ENCODE data around the gene SLC36A2.

The SLC36A2 gene

GRCh38 chr5:151351671-151352070 is 4.3 kb upstream of the SLC36A2 start:
- in situ Hi-C loops (cut with MboI; ENCODE audit: low pct_unique_long_range_greater_than_20kb, low sequenced_read_pairs, unreplicated experiment): no loop called here
- no peak for TF ChIP-seq CTCF (IDR thresholded peaks at IDR 0.05; ENCODE audit: extremely low read depth, insufficient read depth, missing control alignments)
- no peak for DNase-seq (ENCODE audit: low spot score)

- DNase-seq (ENCODE audit: low spot score): no peak
- in situ Hi-C loops (cut with MboI; ENCODE audit: low pct_unique_long_range_greater_than_20kb, low sequenced_read_pairs, unreplicated experiment): no loop called here
These were observed 1.4 kb upstream of the SLC36A2 start for GRCh38 chr5:151348789-151349188.

GRCh38 chr5:151345808-151346478 is 1.4 kb downstream of the SLC36A2 start:
- DNase-seq (ENCODE audit: low spot score): no peak
- no peak for TF ChIP-seq CTCF (IDR thresholded peaks at IDR 0.05; ENCODE audit: extremely low read depth, insufficient read depth, missing control alignments)
- in situ Hi-C loops (cut with MboI; ENCODE audit: low pct_unique_long_range_greater_than_20kb, low sequenced_read_pairs, unreplicated experiment): no loop called here

More at GRCh38 chr5:151348789-151349188, 1.4 kb upstream of the SLC36A2 start:
- no peak for TF ChIP-seq CTCF (IDR thresholded peaks at IDR 0.05; ENCODE audit: extremely low read depth, insufficient read depth, missing control alignments)

GRCh38 chr5:151345187-151345807 is 2.1 kb downstream of the SLC36A2 start:
- no peak for DNase-seq (ENCODE audit: low spot score)
- TF ChIP-seq CTCF (IDR thresholded peaks at IDR 0.05; ENCODE audit: extremely low read depth, insufficient read depth, missing control alignments): no peak
- in situ Hi-C loops (cut with MboI; ENCODE audit: low pct_unique_long_range_greater_than_20kb, low sequenced_read_pairs, unreplicated experiment): no loop called here

- in situ Hi-C loops (cut with MboI; ENCODE audit: low pct_unique_long_range_greater_than_20kb, low sequenced_read_pairs, unreplicated experiment): no loop called here
- no peak for DNase-seq (ENCODE audit: low spot score)
- TF ChIP-seq CTCF (IDR thresholded peaks at IDR 0.05; ENCODE audit: extremely low read depth, insufficient read depth, missing control alignments): no peak
These were observed 3.3 kb downstream of the SLC36A2 start for GRCh38 chr5:151344088-151344487.

- no peak for DNase-seq (ENCODE audit: low spot score)
- in situ Hi-C loops (cut with MboI; ENCODE audit: low pct_unique_long_range_greater_than_20kb, low sequenced_read_pairs, unreplicated experiment): no loop called here
- no peak for TF ChIP-seq CTCF (IDR thresholded peaks at IDR 0.05; ENCODE audit: extremely low read depth, insufficient read depth, missing control alignments)
These were observed 7.4 kb downstream of the SLC36A2 start for GRCh38 chr5:151340004-151340403.
